Measurements from ENCODE around the gene BTG1. TPM values are rescaled to one million over a fixed set of nuclear protein-coding genes. Genes with fewer than 3 reads are reported as not detected.
A peak's percentile ranks its signal among the peaks of the same experiment; 100 is the strongest.

BTG1 gene
- total and polyA plus RNA-seq, 2 experiments from 2014 or later, result 61.2 to 219 TPM

DNA sequence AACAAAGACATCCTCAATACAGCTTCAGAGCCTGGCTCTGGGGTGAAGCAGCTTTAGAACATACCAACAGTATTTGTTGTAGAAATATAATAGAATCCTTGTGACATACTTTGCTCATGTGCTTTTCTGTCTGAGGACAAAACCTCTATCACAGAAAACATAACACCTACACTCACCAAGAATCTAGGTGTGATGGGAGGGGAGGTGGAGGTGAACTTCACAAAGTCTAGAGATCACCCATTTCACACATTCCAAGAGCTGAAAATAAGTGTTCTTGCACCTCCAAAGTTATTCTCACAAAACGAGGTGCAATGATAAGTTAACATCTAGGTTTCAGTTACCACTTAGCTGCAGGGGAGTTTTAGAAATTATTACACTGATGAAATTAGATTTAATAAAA is 32.7 kb upstream of the BTG1 start:
- Histone ChIP-seq H3K9me3 (ENCODE audit: low read depth) (no peaks in the 10 kb centered on the region), H3K4me1 (ENCODE audit: low read depth) (peaks cover 4% of the 10 kb centered on the region), H3K4me3 (no peak overlapping the region), H3K36me3 (no peaks in the 10 kb centered on the region), H3K27me3 (no peaks in the 10 kb centered on the region), H3K27ac (no peak overlapping the region)
- DNase-seq (ENCODE audit: low read depth in 1 of 2, low spot score in 1 of 2), result no peak
- TF ChIP-seq, protein P1, sequence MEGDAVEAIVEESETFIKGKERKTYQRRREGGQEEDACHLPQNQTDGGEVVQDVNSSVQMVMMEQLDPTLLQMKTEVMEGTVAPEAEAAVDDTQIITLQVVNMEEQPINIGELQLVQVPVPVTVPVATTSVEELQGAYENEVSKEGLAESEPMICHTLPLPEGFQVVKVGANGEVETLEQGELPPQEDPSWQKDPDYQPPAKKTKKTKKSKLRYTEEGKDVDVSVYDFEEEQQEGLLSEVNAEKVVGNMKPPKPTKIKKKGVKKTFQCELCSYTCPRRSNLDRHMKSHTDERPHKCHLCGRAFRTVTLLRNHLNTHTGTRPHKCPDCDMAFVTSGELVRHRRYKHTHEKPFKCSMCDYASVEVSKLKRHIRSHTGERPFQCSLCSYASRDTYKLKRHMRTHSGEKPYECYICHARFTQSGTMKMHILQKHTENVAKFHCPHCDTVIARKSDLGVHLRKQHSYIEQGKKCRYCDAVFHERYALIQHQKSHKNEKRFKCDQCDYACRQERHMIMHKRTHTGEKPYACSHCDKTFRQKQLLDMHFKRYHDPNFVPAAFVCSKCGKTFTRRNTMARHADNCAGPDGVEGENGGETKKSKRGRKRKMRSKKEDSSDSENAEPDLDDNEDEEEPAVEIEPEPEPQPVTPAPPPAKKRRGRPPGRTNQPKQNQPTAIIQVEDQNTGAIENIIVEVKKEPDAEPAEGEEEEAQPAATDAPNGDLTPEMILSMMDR (IDR thresholded peaks at IDR 0.05; ENCODE audit: low read depth, low read length), result no peak

DNA sequence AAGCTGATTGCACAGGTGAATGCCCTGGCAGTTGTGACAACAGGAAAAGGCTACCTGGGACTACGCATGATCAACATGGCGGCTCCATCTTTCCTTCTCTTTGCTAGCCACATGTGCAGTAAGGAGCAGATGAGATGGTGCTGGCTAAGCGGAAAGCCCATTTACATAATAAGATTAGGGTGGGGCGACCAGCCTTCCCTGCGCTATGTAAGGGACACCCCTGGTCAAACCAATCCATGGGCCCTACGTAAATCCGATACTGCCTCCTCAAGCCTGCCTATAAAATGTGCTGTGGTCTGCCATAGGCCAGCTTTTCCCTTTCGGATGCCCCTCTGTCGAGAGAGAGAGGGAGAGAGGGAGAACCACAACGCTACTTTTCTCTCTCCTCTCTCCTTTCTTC is 31.0 kb upstream of the BTG1 start:
- Histone ChIP-seq H3K4me1 (ENCODE audit: low read depth) (peaks cover 7% of the 10 kb centered on the region), H3K4me3 (no peak overlapping the region), H3K27ac (no peak overlapping the region), H3K36me3 (no peaks in the 10 kb centered on the region), H3K27me3 (no peaks in the 10 kb centered on the region), H3K9me3 (ENCODE audit: low read depth) (no peaks in the 10 kb centered on the region)
- TF ChIP-seq, protein P1 (IDR thresholded peaks at IDR 0.05; ENCODE audit: low read depth, low read length), result no peak
- DNase-seq (ENCODE audit: low read depth in 1 of 2, low spot score in 1 of 2), result no peak

DNA sequence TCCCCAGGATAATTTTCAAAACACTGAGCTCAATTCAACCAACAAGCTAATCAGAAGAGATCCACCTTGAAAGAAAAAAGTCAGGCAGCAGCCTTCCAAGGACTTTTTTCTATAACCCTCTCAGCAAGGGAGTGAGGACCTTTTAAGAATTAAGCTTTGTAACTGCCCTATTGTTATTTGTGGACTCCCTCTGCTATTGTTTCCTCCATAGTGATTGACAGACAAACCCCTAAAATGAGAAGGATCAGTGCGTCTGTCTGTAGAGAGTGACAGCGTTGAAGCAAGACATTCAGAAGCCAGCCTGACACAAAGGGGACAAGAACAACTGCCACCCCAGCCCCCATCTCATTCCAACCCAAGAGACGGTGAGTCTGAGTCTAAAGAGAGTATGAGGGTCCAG is 30.3 kb upstream of the BTG1 start:
- TF ChIP-seq, protein P1 (IDR thresholded peaks at IDR 0.05; ENCODE audit: low read depth, low read length), result no peak
- no peaks in the 10 kb centered on the region for H3K27me3 ChIP-seq

DNA sequence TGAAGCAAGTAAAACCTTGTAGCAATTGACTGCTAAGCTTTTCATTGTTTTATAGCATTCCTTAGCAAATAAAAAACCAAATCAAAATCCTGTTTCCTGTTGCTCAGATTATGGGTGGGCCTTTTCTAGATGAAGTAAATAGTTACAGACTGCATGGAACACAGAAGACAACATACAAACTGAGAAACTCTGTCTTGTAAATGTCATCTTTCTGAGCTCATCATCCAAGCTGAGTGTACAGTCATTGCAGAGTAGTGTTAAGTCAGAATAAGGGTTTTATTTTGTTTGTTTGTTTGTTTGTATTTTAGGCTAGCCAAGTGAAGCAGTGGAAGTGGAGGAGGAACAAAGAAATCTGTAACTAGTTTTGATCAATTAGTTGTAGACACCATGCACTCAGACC is 24.4 kb upstream of the BTG1 start:
- no peaks in the 10 kb centered on the region for H3K9me3 ChIP-seq (ENCODE audit: low read depth)
- H3K4me3 ChIP-seq, result no peak overlapping the region
- TF ChIP-seq, protein P1 (IDR thresholded peaks at IDR 0.05; ENCODE audit: low read depth, low read length), result no peak
- no peaks in the 10 kb centered on the region for H3K27me3 ChIP-seq
- DNase-seq (ENCODE audit: low read depth in 1 of 2, low spot score in 1 of 2), result no peak
- H3K36me3 ChIP-seq, result no peaks in the 10 kb centered on the region
- H3K27ac ChIP-seq, result no peak overlapping the region
- H3K4me1 ChIP-seq (ENCODE audit: low read depth), result peaks cover 15% of the 10 kb centered on the region

More for the DNA sequence above, 30.3 kb upstream of the BTG1 start:
- peaks cover 7% of the 10 kb centered on the region for H3K4me1 ChIP-seq (ENCODE audit: low read depth)
- no peak for DNase-seq (ENCODE audit: low read depth in 1 of 2, low spot score in 1 of 2)
- H3K27ac ChIP-seq, result no peak overlapping the region
- no peaks in the 10 kb centered on the region for H3K9me3 ChIP-seq (ENCODE audit: low read depth)
- no peak overlapping the region for H3K4me3 ChIP-seq
- H3K36me3 ChIP-seq, result no peaks in the 10 kb centered on the region

DNA sequence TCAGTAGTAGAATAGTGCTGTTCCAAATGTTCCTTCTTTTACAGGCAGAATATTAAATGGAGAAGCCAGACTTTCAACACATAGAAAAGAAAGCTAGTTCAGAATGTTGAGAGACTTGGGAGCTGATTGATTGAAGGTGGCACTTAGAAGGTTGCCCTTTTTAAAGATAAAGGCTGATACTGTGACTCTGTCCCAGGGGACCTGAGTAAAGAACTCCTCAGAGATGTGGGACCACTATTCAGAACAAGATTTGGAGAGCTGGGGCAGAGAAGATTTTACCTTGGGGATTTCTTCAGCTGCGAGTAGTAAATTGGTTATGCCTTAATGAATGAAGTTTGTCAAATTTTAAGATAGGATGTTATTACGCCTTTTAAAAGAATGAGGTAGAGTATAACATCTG is 21.4 kb upstream of the BTG1 start:
- Histone ChIP-seq H3K4me3 (no peak overlapping the region), H3K36me3 (no peaks in the 10 kb centered on the region), H3K27ac (peak overlapping the region; percentile 63), H3K4me1 (ENCODE audit: low read depth) (peaks cover 12% of the 10 kb centered on the region), H3K9me3 (ENCODE audit: low read depth) (no peaks in the 10 kb centered on the region), H3K27me3 (no peaks in the 10 kb centered on the region)
- TF ChIP-seq, protein P1 (IDR thresholded peaks at IDR 0.05; ENCODE audit: low read depth, low read length), result no peak
- DNase-seq (ENCODE audit: low read depth in 1 of 2, low spot score in 1 of 2), result peak in 1 of 2 donors; percentile 8

DNA sequence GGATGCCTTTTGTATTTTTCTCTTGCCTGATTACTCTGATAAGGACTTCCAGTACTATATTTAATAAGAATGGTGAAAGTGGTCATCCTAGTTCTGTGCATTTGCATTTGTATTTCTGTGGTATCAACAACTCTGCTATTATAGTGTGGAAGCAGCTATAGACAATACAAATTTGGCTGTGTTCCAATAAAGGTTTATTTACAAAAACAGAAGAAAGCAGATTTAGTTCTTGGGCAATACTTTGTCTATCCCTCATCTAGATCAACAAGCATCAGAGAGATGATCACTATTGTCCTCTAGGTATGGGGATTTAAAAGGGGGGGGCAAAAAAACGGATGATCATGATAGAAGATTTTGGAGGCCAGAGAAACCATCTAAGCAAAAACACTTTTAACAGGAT is 19.1 kb upstream of the BTG1 start:
- no peak for DNase-seq (ENCODE audit: low read depth in 1 of 2, low spot score in 1 of 2)
- Histone ChIP-seq H3K9me3 (ENCODE audit: low read depth) (no peaks in the 10 kb centered on the region), H3K27ac (no peak overlapping the region), H3K4me3 (no peak overlapping the region), H3K4me1 (ENCODE audit: low read depth) (peaks cover 12% of the 10 kb centered on the region), H3K36me3 (no peaks in the 10 kb centered on the region), H3K27me3 (no peaks in the 10 kb centered on the region)
- TF ChIP-seq, protein P1 (IDR thresholded peaks at IDR 0.05; ENCODE audit: low read depth, low read length), result no peak
